Measurements from ENCODE around the gene TMC1. TPM values are rescaled to one million over a fixed set of nuclear protein-coding genes. Genes with fewer than 3 reads are reported as not detected.

The TMC1 gene
- total and polyA plus RNA-seq, 2 of the 13 experiments (the other 11 are each of a cell fraction or from before 2014, with no cell fraction given), result 0.02 to 0.03 TPM

DNA sequence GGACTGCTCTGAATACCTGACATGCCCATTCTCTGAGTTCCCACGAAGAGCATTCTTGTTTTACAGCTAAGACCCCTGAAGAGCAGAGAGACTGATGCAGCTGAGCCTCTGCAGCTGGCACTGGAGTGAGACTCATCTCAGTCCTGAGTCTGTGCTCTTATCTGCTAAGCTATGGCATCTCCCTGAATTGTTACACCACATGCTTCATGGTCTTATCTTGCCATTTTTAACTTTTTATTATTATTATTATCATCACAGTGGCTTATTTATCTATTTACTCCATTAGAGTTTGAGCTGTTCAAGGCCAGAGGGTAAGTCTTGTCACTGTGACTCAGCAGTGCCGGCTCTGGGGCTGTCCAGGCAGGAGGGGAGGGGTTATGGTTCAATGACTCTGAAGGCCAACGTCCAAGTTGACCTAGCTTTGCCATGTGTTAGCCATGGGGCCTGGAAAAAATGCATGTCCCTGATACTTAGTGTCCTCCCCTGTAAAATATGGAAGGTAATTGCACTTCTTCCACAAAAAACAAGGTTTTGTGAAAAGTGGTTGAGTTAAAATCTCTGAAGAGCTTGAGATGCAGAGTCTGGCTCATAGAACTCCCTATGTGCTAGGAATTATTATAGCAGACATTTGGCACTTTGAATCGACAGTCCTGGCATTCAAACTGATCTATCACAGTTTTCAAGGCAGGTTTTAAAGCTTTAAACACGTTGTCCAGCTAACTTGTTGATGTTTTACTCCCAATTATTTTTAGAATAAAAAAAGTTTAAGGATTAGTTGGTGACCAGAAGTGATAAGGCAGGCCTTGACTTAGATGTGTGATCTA is 336.9 kb downstream of the TMC1 start (continued):
- peak; percentile 75; the same call in 1 of the 2 replicates for TF ChIP-seq DNMT3B (CRISPR knock-in tag; conservative IDR thresholded peaks at IDR 0.05)
- TF ChIP-seq, protein P1, sequence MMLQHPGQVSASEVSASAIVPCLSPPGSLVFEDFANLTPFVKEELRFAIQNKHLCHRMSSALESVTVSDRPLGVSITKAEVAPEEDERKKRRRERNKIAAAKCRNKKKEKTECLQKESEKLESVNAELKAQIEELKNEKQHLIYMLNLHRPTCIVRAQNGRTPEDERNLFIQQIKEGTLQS (CRISPR knock-in tag; IDR thresholded peaks at IDR 0.05), result peak; percentile 57; the same call in 1 of the 2 replicates
- TF ChIP-seq, protein P2, sequence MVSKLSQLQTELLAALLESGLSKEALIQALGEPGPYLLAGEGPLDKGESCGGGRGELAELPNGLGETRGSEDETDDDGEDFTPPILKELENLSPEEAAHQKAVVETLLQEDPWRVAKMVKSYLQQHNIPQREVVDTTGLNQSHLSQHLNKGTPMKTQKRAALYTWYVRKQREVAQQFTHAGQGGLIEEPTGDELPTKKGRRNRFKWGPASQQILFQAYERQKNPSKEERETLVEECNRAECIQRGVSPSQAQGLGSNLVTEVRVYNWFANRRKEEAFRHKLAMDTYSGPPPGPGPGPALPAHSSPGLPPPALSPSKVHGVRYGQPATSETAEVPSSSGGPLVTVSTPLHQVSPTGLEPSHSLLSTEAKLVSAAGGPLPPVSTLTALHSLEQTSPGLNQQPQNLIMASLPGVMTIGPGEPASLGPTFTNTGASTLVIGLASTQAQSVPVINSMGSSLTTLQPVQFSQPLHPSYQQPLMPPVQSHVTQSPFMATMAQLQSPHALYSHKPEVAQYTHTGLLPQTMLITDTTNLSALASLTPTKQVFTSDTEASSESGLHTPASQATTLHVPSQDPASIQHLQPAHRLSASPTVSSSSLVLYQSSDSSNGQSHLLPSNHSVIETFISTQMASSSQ (IDR thresholded peaks at IDR 0.05; ENCODE audit: low read depth), result no peak
- TF ChIP-seq, protein P2 (CRISPR knock-in tag; IDR thresholded peaks at IDR 0.05; ENCODE audit: borderline replicate concordance), result peak; percentile 78; the same call in 1 of the 2 replicates
- TF ChIP-seq, protein P3, sequence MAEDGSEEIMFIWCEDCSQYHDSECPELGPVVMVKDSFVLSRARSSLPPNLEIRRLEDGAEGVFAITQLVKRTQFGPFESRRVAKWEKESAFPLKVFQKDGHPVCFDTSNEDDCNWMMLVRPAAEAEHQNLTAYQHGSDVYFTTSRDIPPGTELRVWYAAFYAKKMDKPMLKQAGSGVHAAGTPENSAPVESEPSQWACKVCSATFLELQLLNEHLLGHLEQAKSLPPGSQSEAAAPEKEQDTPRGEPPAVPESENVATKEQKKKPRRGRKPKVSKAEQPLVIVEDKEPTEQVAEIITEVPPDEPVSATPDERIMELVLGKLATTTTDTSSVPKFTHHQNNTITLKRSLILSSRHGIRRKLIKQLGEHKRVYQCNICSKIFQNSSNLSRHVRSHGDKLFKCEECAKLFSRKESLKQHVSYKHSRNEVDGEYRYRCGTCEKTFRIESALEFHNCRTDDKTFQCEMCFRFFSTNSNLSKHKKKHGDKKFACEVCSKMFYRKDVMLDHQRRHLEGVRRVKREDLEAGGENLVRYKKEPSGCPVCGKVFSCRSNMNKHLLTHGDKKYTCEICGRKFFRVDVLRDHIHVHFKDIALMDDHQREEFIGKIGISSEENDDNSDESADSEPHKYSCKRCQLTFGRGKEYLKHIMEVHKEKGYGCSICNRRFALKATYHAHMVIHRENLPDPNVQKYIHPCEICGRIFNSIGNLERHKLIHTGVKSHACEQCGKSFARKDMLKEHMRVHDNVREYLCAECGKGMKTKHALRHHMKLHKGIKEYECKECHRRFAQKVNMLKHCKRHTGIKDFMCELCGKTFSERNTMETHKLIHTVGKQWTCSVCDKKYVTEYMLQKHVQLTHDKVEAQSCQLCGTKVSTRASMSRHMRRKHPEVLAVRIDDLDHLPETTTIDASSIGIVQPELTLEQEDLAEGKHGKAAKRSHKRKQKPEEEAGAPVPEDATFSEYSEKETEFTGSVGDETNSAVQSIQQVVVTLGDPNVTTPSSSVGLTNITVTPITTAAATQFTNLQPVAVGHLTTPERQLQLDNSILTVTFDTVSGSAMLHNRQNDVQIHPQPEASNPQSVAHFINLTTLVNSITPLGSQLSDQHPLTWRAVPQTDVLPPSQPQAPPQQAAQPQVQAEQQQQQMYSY (CRISPR knock-in tag; IDR thresholded peaks at IDR 0.05), result no peak
- TF ChIP-seq ARID3A (IDR thresholded peaks at IDR 0.05; ENCODE audit: low read depth, low read length), result 0 out of 2 replicates have a peak, but pooled peaks have one; percentile 11
- TF ChIP-seq AGO2 (optimal IDR thresholded peaks at IDR 0.05; ENCODE audit: low read depth, low read length), result no peak
- TF ChIP-seq HDAC6 (IDR thresholded peaks at IDR 0.05; ENCODE audit: low read depth, low read length), result no peak
- TF ChIP-seq ZBTB21 (CRISPR knock-in tag; IDR thresholded peaks at IDR 0.05), result no peak; the same call in 1 of the 2 replicates
- TF ChIP-seq MIER3 (CRISPR knock-in tag; IDR thresholded peaks at IDR 0.05; ENCODE audit: borderline replicate concordance), result peak; percentile 81; the same call in 1 of the 2 replicates
- TF ChIP-seq EEA1 (CRISPR knock-in tag; IDR thresholded peaks at IDR 0.05; ENCODE audit: borderline replicate concordance), result no peak
- TF ChIP-seq, protein P4, sequence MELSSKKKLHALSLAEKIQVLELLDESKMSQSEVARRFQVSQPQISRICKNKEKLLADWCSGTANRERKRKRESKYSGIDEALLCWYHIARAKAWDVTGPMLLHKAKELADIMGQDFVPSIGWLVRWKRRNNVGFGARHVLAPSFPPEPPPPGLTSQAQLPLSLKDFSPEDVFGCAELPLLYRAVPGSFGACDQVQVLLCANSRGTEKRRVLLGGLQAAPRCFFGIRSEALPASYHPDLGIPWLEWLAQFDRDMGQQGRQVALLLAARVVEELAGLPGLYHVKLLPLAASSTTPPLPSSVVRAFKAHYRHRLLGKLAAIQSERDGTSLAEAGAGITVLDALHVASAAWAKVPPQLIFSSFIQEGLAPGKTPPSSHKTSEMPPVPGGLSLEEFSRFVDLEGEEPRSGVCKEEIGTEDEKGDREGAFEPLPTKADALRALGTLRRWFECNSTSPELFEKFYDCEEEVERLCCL (CRISPR knock-in tag; IDR thresholded peaks at IDR 0.05; ENCODE audit: borderline replicate concordance), result no peak
- 0 out of 2 replicates have a peak, but pooled peaks have one; percentile 35 for TF ChIP-seq ZNF34 (CRISPR knock-in tag; IDR thresholded peaks at IDR 0.05; ENCODE audit: borderline replicate concordance)
- no peak for TF ChIP-seq ZNF724P (CRISPR knock-in tag; IDR thresholded peaks at IDR 0.05; ENCODE audit: borderline replicate concordance)

All from HepG2 (cell line).